ENCODE measurements around the gene TAB2.
A peak's percentile ranks its signal among the peaks of the same experiment; 100 is the strongest.
"Not testable (repeated sequence)": the region's sequence is repeated elsewhere in the genome, so short reads cannot be mapped to it uniquely, and the experiment has no call there.

The TAB2 gene

DNA sequence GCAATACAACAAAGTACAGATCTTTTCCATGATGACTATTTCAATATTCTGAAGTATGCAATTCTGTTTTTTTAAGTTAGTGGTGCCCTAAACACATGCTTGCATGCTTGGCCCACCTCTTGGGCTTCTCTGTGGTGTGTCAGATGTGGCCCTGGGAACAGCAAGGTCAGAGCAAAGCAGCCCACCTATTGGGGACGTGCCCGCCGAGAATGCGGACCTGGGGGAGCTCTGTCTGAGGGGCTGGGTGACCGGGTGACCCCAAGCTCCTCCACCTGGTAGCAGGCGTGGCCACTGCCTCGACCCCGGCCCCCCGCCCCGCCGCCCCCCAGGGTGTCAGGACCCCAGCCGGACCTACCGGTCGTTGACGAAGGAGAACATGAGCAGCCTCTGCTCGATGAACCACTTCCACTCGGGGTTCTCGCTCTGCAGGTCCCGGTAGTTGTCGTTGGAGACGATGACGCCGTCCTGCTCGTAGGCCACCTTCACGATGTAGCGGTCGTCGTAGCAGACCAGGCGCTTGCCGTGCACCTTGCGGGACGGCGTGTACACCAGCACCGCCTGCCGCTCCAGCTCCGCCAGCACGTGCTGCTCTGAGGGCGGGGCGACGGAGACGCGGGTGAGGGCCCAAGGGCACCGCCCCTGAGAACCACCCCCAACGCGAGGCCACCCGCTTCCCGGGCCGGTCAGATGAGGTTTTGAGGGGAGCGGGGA lies 139.0 kb downstream of the TAB2 start:
- Mint-ChIP-seq H3K4me1 (ENCODE audit: low read depth) (peaks cover 55% of the 10 kb centered on the region), H3K4me3 (no peak overlapping the region), H3K27me3 (no peaks in the 10 kb centered on the region), H3K27ac (no peak overlapping the region), H3K9me3 (no peaks in the 10 kb centered on the region), H3K36me3 (ENCODE audit: low read depth) (peaks cover 75% of the 10 kb centered on the region)
- intact Hi-C loops (cut with micrococcal nuclease) = no loop called here

DNA sequence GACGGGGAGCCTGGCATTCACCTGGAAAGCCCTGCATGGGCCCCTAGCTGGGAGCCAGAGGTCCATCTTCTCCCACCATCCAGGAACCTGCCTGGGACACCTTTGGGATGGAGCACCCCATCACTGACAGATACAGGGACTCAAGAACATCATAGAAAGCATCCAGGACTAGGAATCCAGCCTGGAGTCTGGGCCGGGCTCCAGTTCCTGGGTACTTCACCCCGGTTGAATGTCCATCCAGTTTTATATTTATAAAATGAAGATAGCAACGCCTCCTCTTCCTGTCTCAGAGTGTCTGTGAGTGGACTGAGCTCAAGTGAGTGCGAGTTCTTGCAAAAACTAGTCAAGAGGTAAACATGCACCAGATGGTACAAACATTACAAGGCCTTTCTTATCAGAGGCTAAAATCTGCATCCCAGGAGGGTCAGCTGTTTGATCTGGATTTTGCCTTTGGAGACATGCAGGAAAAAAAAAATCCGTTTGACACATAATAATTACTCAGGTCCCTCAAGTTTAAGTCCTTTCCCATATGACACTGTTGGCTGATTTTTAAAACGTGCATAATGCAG lies 139.9 kb downstream of the TAB2 start:
- H3K27ac Mint-ChIP-seq = no peak overlapping the region
- H3K27me3 Mint-ChIP-seq = no peaks in the 10 kb centered on the region
- intact Hi-C loops (cut with micrococcal nuclease) = no loop called here
- H3K4me3 Mint-ChIP-seq = no peak overlapping the region
- peaks cover 51% of the 10 kb centered on the region for H3K4me1 Mint-ChIP-seq (ENCODE audit: low read depth)
- no peaks in the 10 kb centered on the region for H3K9me3 Mint-ChIP-seq
- H3K36me3 Mint-ChIP-seq (ENCODE audit: low read depth) = peaks cover 75% of the 10 kb centered on the region

DNA sequence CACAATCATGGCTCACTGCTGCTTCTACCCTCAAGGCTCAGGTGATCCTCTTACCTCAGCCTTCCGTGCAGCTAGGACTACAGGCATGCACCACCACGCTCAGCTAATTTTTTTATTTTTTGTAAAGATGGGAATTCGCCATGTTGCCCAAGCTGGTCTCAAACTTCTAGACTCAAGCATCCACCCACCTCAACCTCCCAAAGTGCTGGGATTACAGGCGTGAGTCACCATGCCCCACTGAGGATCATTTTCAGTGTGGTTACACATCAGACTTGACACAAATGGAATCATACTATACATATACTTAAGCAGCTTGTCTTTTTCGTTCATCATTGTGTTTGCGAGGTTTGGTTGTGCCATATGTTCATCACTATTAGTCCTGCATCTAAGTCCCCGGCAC lies 140.7 kb downstream of the TAB2 start:
- H3K9me3 Mint-ChIP-seq = no peaks in the 10 kb centered on the region
- no peak overlapping the region for H3K4me3 Mint-ChIP-seq
- H3K27me3 Mint-ChIP-seq = no peaks in the 10 kb centered on the region
- intact Hi-C loops (cut with micrococcal nuclease) = no loop called here
- H3K27ac Mint-ChIP-seq = no peak overlapping the region
- H3K36me3 Mint-ChIP-seq (ENCODE audit: low read depth) = peaks cover 81% of the 10 kb centered on the region
- peaks cover 51% of the 10 kb centered on the region for H3K4me1 Mint-ChIP-seq (ENCODE audit: low read depth)

DNA sequence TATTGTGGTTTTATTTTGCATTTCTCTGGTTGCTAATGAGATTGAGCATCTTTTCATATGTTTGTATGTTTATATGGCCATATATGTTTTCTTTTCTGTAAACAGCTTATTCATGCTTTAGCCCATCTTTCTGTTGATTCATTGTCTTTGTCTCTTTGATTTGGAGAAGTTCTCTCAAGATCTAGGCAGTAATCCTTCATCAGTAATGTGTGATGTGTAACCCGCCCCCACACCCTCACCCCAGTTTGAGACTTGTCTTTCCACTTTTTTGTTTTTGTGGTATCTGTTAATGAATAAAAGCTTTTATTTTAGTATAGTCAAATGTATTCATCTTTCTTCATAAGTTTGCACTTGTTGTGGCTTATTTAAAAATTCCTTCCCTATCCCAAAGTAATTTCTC lies 141.3 kb downstream of the TAB2 start:
- intact Hi-C loops (cut with micrococcal nuclease) = no loop called here
- Mint-ChIP-seq H3K36me3 (ENCODE audit: low read depth) (peaks cover 87% of the 10 kb centered on the region), H3K4me1 (ENCODE audit: low read depth) (peaks cover 51% of the 10 kb centered on the region), H3K4me3 (no peak overlapping the region), H3K27me3 (no peaks in the 10 kb centered on the region), H3K27ac (peak overlapping the region; percentile 5), H3K9me3 (no peaks in the 10 kb centered on the region)

DNA sequence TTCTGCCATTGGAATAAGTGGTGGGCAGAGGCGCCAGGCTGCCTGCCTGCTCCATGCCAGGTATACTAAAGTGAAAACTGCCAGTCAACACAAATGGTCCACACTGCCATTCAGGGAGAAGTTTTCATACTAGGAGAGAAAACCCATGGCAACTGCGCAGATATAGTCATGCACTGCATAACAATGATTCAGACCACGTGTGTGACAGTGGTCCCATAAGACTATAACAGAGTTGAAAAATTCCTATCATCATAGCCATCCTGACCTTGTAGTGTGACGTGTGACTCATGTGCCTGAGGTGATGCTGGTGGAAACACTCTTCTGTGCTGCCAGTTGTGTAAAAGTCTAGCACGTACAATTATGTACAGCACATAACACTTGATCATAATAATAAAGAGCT lies 142.2 kb downstream of the TAB2 start:
- Mint-ChIP-seq H3K36me3 (ENCODE audit: low read depth) (peaks cover 97% of the 10 kb centered on the region), H3K4me1 (ENCODE audit: low read depth) (peaks cover 51% of the 10 kb centered on the region), H3K27ac (peak overlapping the region; percentile 5), H3K9me3 (no peaks in the 10 kb centered on the region), H3K27me3 (no peaks in the 10 kb centered on the region), H3K4me3 (no peak overlapping the region)
- intact Hi-C loops (cut with micrococcal nuclease) = no loop called here

DNA sequence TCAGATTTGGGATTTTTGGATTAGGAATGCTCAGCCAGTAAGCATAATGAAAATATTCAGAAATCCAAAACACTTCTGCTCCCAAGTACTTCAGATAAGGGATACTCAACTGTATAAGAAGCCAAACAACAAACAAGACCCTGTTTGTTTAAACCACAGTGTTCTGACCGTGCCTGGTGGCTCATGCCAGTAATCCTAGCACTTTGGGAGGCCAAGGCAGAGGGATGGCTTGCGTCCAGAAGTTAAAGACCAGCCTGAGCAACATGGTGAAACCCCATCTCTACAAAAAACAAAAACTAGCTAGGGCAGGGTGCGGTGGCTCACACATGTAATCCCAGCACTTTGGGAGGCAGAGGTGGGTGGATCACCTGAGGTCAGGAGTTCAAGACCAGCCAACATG lies 142.7 kb downstream of the TAB2 start:
- intact Hi-C loops (cut with micrococcal nuclease); H3K27ac Mint-ChIP-seq; H3K4me3 Mint-ChIP-seq; H3K27me3 Mint-ChIP-seq; H3K9me3 Mint-ChIP-seq: not testable (repeated sequence)
- Mint-ChIP-seq H3K4me1 (ENCODE audit: low read depth) (peaks cover 51% of the 10 kb centered on the region), H3K36me3 (ENCODE audit: low read depth) (peaks cover 97% of the 10 kb centered on the region)

All from dendritic cell treated with granulocyte-macrophage colony-stimulating factor and Interleukin-4, amounts not matched to agents 40 ng/mL and 50 ng/mL, for 4 days (primary cell).